Measurements from ENCODE around the gene WDR31.
"Not testable (repeated sequence)": the region's sequence is repeated elsewhere in the genome, so short reads cannot be mapped to it uniquely, and the experiment has no call there.

Gene WDR31

GRCh38 chr9:113340011-113340699, at the start of gene WDR31:
Gene WDR31 (minus strand): TSS chr9:113340275. CDS start chr9:113332022, 8,253 bp downstream.
- DNase-seq, result peak; percentile 83 to 98 (median 89)
- intact Hi-C loops (cut with DNase I), result loop anchor here (1.0 to 5.0 kb wide), 3 partner anchors 37 to 70 kb away; partner anchors contain the start of genes ALAD, C9orf43, HDHD3 and POLE3

DNA sequence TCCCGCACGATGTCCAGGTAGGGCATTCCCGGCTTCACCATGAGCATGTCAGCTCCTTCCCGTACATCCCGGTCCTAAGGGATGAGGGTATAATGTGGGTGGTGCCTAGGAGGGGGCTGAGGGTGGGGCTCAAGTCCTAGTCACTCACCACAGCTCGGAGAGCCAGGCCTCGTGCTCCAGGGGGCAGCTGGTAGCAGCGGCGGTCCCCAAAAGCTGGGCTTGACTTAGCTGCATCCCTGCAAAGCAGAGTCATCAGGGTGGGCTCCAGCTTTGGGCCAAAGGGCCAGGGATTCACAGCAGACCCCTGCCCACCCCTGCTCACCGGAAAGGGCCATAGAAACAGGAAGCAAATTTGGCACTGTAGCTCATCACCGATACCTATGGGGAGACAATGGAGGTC, 49.4 kb upstream of the WDR31 start:
- intact Hi-C loops (cut with DNase I), result no loop called here
- DNase-seq, result peak in 1 of 10 donors; percentile 70

DNA sequence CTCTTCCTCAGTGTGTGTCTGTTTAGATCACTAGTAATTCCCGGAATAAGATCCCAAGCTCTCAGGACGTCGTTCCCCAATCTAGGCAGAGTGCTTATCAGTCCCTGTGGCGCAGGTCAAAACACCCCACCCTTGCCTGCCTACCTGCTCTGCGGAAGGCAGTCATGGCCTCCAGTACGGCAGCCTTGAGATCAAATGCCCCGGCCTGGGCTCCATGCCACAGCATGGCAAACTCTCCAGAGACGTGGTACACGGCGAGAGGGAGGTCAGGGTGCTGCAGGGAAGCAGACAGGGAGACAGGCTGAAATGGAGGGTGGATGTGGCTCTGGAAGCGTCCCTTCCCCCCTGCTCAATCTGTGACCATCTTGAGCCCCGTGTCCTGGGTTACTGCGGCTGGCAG, 48.8 kb upstream of the WDR31 start:
- peak in 1 of 10 donors; percentile 73 for DNase-seq

GRCh38 chr9:113387560-113388230, 47.6 kb upstream of the WDR31 start:
- DNase-seq, result peak in 1 of 10 donors; percentile 47
- intact Hi-C loops (cut with DNase I), result no loop called here

More for the DNA sequence above, 48.8 kb upstream of the WDR31 start:
- intact Hi-C loops (cut with DNase I), result no loop called here

- DNase-seq, result peak in 1 of 10 donors; percentile 7
- intact Hi-C loops (cut with DNase I), result no loop called here
Measured at GRCh38 chr9:113386571-113387393, 46.7 kb upstream of the WDR31 start.

- peak in 1 of 10 donors; percentile 10 for DNase-seq
- intact Hi-C loops (cut with DNase I), result no loop called here
Measured at GRCh38 chr9:113381909-113382411, 41.9 kb upstream of the WDR31 start.

- peak in 1 of 10 donors; percentile 10 for DNase-seq
- intact Hi-C loops (cut with DNase I), result not testable (repeated sequence)
Measured at GRCh38 chr9:113381441-113381840, 41.4 kb upstream of the WDR31 start.

- intact Hi-C loops (cut with DNase I), result no loop called here
- DNase-seq, result peak in 1 of 10 donors; percentile 12
Measured at GRCh38 chr9:113380869-113381378, 40.8 kb upstream of the WDR31 start.

GRCh38 chr9:113379829-113380210, 39.7 kb upstream of the WDR31 start:
- intact Hi-C loops (cut with DNase I), result loop anchor here (5.0 kb wide), 1 partner anchor 38 kb away; the partner anchor contains the start of gene WDR31
- not testable (repeated sequence) for DNase-seq

DNA sequence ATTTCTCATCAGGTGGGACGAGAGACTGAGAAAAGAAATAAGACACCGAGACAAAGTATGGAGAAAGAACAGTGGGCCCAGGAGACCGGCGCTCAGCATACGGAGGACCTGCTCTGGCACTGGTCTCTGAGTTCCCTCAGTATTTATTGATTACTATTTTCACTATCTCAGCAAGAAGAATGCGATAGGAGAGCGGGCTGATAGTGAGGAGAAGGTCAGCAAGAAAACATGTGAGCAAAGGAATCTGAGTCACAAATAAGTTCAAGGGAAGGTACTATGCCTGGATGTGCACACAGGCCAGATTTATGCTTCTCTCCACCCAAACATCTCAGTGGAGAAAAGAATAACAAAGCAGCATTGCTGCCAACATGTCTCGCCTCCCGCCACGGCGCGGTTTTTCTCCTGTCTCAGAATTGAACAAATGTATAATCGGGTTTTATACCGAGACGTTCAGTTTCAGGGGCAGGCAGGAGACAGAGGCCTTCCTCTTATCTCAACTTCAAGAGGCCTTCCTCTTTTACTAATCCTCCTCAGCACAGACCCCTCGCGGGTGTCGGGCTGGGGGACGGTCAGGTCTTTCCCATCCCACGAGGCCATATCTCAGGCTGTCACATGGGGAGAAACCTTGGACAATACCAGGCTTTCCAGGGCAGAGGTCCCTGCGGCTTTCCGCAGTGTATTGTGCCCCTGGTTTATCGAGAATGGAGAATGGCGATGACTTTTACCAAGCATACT, 39.2 kb upstream of the WDR31 start:
- DNase-seq, result peak in 1 of 10 donors; percentile 55
- intact Hi-C loops (cut with DNase I), result loop anchor here (5.0 kb wide), 1 partner anchor 37 kb away; the partner anchor contains the start of gene WDR31

- peak; percentile 40 to 97 (median 72) for DNase-seq
- intact Hi-C loops (cut with DNase I), result loop anchor here (5.0 kb wide), 1 partner anchor 35 kb away; the partner anchor contains the start of gene WDR31
Measured at GRCh38 chr9:113376634-113377567, 36.8 kb upstream of the WDR31 start, which contains the start of gene HDHD3. Gene HDHD3 (minus strand): TSS chr9:113376986. CDS start chr9:113374354, 2,632 bp downstream.

DNA sequence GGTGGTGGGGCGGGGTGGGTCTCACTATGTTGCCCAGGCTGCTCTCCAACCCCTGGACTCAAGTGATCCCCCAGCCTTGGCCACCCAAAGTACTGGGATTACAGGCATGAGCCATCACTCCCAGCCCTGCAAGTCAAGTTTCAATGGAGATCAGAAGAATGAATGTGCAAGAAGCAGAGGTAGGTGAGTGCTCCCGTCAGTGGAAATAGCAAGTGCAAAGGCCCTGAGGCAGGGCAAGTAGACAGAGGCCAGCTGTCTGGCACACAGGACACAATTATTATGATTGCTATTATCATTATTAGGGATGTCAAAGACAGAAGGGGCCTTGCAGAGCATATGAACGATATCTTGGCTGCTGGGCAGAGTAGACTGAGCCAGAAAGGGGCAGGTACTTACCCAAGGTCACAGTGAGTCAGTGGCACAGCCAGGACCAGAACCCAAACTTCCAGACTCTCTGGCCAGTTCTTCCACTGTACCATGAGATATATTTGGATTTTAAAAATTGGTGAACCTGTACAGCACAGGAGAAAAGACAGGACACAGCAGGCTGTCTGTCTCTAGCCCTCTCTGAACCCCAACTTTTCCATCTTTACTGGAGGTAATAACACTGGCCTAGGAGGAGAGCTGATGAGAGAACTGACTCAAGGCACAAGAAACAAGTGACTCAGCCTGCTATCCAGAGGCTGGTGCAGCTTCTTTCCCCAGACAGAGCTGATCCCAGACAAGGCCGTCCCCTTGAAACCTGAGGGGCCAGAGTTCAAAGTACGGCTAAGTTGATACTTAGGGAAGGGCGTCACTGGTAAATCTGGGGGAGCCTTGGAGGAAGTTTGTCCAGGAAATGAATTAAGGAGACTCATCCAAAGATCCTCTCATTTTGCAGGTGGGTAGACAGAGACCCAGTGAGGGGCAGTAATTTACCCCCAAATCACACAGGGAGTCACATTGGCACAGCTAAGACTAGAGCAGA, 35.3 kb upstream of the WDR31 start:
- intact Hi-C loops (cut with DNase I), result loop anchor here (5.0 kb wide), 1 partner anchor 33 kb away; the partner anchor contains the start of gene WDR31
- no peak for DNase-seq

- peak in 1 of 10 donors; percentile 82 for DNase-seq
- intact Hi-C loops (cut with DNase I), result no loop called here
Measured at GRCh38 chr9:113373676-113374392, 33.8 kb upstream of the WDR31 start.

- intact Hi-C loops (cut with DNase I), result no loop called here
- DNase-seq, result no peak
Measured at GRCh38 chr9:113373256-113373655, 33.2 kb upstream of the WDR31 start.

DNA sequence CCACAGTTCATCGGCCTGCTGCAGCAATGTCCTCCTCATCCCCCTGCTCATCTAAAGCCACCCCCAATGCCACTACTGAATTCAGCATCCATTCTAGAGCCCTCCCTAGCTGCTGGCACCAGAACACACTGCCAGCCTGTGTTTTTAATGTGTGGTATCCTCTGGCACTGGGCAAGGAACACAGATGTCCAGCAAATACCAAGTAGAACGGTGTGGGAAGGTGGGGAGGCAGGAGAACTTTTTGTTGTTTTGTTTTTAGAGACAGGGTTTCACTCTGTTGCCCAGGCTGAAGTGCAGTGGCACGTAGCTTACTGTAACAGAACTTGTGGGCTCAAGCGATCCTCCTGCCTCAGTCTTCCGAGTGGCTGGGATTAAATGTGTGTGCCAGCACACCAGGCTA, 32.0 kb upstream of the WDR31 start:
- intact Hi-C loops (cut with DNase I), result no loop called here
- DNase-seq, result no peak

DNA sequence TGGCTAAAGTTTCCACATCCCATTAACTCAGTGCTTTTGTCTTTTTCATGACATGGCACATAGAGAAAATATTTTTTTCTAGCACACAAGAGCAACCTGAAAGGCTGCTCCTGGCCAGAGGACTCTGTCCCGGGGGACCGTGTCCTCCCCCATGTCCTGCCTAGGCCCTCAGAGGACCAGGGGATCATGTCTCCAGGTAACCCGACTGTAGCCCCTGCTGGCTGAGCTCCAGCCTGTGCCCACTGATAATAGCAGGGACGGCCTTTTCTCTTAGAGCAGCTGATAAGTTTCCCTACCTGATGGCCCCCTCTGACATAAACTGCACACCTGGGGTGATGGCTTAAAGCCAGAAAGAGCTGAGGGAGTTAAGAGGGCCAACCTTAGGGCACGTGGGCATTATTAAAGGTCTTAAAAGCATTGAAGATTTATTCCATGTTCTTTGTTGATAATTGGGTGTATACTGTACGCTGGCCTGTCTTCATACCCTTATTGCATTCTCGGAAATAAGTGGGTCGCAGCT, 30.8 kb upstream of the WDR31 start:
- no peak for DNase-seq
- intact Hi-C loops (cut with DNase I), result no loop called here
